Measurements from ENCODE around the gene PPM1H.

- TF ChIP-seq CTCF (IDR thresholded peaks at IDR 0.05; ENCODE audit: borderline replicate concordance, extremely low read depth, low read length, poor library complexity, severe bottlenecking) (no peak), EZH2 (IDR thresholded peaks at IDR 0.05; ENCODE audit: borderline replicate concordance, low read depth, low read length, severe bottlenecking) (no peak)
Observed at GRCh38 chr12:62673028-62673815, 261.7 kb downstream of the PPM1H start.
